ENCODE measurements around the gene TXNRD1.

The TXNRD1 gene

GRCh38 chr12:104345234-104346066 lies 129.9 kb downstream of the TXNRD1 start:
- no peak overlapping the region for H3K27ac ChIP-seq (ENCODE audit: low read depth, low read length)
- H3K9ac ChIP-seq (ENCODE audit: low read length in 5 of 5), result no peak overlapping the region
- H3K9me3 ChIP-seq (ENCODE audit: control insufficient read depth in 5 of 5, low read length in 5 of 5), result no peaks in the 10 kb centered on the region
- H3K4me1 ChIP-seq (ENCODE audit: control insufficient read depth in 5 of 5, insufficient read depth in 5 of 5, low read length in 5 of 5), result peaks cover 0 to 14% (median 0%) of the 10 kb centered on the region in 5 donors
- no peaks in the 10 kb centered on the region for H3K27me3 ChIP-seq (ENCODE audit: control insufficient read depth in 5 of 5, insufficient read depth in 4 of 5, low read length in 5 of 5)
- H3K36me3 ChIP-seq (ENCODE audit: control insufficient read depth in 5 of 5, insufficient read depth in 5 of 5, low read length in 5 of 5), result peaks cover 29 to 73% (median 58%) of the 10 kb centered on the region in 5 donors
- no peak overlapping the region for H3K4me3 ChIP-seq (ENCODE audit: low read depth in 1 of 5, low read length in 5 of 5)

DNA sequence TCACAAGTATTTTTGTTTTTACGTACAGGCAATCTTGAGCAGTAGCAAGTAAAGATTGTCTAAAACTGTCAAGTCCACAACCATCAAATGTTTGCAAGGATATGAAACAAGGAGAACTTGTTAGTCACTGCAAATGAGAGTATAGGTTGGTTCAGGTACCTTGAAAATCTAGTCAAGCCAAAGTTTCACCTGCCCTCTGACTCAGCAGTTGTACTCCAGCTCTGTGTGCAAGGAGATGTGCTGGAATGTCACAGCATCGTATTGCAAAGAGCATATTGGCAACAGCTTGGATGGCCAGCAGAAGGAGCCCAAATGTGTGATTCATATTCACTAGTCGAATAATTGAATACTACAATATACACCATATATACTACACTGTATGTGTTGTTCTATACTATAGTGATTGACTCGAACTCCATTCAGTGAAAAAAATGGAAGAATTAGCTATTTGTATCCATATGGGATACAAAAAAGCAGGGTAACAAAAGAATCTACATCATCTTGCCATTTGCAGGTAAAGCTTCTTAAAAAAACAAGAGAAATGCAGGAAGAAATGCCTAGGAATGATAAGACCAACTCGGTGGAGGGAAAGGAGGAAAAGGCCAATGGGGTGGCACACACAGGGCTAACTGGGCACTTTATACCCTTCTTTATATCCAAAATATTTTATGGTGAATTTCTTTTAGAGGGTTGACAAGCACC lies 131.9 kb downstream of the TXNRD1 start:
- peaks cover 0 to 18% (median 0%) of the 10 kb centered on the region in 5 donors for H3K4me1 ChIP-seq (ENCODE audit: control insufficient read depth in 5 of 5, insufficient read depth in 5 of 5, low read length in 5 of 5)
- peaks cover 30 to 72% (median 46%) of the 10 kb centered on the region in 5 donors for H3K36me3 ChIP-seq (ENCODE audit: control insufficient read depth in 5 of 5, insufficient read depth in 5 of 5, low read length in 5 of 5)
- H3K9me3 ChIP-seq (ENCODE audit: control insufficient read depth in 5 of 5, low read length in 5 of 5), result no peaks in the 10 kb centered on the region
- no peak overlapping the region for H3K27ac ChIP-seq (ENCODE audit: low read depth, low read length)
- no peak overlapping the region for H3K4me3 ChIP-seq (ENCODE audit: low read depth in 1 of 5, low read length in 5 of 5)
- H3K9ac ChIP-seq (ENCODE audit: low read length in 5 of 5), result no peak overlapping the region
- no peaks in the 10 kb centered on the region for H3K27me3 ChIP-seq (ENCODE audit: control insufficient read depth in 5 of 5, insufficient read depth in 4 of 5, low read length in 5 of 5)

GRCh38 chr12:104348283-104348993 lies 132.9 kb downstream of the TXNRD1 start:
- Histone ChIP-seq H3K27ac (ENCODE audit: low read depth, low read length) (no peak overlapping the region), H3K9ac (ENCODE audit: low read length in 5 of 5) (no peak overlapping the region), H3K9me3 (ENCODE audit: control insufficient read depth in 5 of 5, low read length in 5 of 5) (no peaks in the 10 kb centered on the region), H3K4me1 (ENCODE audit: control insufficient read depth in 5 of 5, insufficient read depth in 5 of 5, low read length in 5 of 5) (peaks cover 0 to 18% (median 0%) of the 10 kb centered on the region in 5 donors), H3K36me3 (ENCODE audit: control insufficient read depth in 5 of 5, insufficient read depth in 5 of 5, low read length in 5 of 5) (peaks cover 30 to 62% (median 37%) of the 10 kb centered on the region in 5 donors), H3K4me3 (ENCODE audit: low read depth in 1 of 5, low read length in 5 of 5) (no peak overlapping the region), H3K27me3 (ENCODE audit: control insufficient read depth in 5 of 5, insufficient read depth in 4 of 5, low read length in 5 of 5) (no peaks in the 10 kb centered on the region)

DNA sequence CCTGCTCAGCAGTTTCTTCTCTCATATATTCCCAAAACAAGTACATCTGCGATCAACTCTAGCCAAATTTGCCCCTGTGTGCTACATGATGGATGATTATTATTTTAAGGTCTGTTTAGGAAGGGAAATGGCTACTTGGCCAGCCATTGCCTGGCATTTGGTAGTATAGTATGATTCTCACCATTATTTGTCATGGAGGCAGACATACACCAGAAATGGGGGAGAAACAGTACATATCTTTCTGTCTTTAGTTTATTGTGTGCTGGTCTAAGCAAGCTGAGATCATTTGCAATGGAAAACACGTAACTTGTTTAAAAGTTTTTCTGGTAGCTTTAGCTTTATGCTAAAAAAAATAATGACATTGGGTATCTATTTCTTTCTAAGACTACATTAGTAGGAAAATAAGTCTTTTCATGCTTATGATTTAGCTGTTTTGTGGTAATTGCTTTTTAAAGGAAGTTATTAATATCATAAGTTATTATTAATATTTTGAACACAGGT lies 133.5 kb downstream of the TXNRD1 start:
- Histone ChIP-seq H3K9ac (ENCODE audit: low read length in 5 of 5) (no peak overlapping the region), H3K9me3 (ENCODE audit: control insufficient read depth in 5 of 5, low read length in 5 of 5) (no peaks in the 10 kb centered on the region), H3K4me1 (ENCODE audit: control insufficient read depth in 5 of 5, insufficient read depth in 5 of 5, low read length in 5 of 5) (peaks cover 0 to 18% (median 0%) of the 10 kb centered on the region in 5 donors), H3K36me3 (ENCODE audit: control insufficient read depth in 5 of 5, insufficient read depth in 5 of 5, low read length in 5 of 5) (peaks cover 30 to 62% (median 37%) of the 10 kb centered on the region in 5 donors), H3K27me3 (ENCODE audit: control insufficient read depth in 5 of 5, insufficient read depth in 4 of 5, low read length in 5 of 5) (no peaks in the 10 kb centered on the region), H3K27ac (ENCODE audit: low read depth, low read length) (no peak overlapping the region), H3K4me3 (ENCODE audit: low read depth in 1 of 5, low read length in 5 of 5) (no peak overlapping the region)

DNA sequence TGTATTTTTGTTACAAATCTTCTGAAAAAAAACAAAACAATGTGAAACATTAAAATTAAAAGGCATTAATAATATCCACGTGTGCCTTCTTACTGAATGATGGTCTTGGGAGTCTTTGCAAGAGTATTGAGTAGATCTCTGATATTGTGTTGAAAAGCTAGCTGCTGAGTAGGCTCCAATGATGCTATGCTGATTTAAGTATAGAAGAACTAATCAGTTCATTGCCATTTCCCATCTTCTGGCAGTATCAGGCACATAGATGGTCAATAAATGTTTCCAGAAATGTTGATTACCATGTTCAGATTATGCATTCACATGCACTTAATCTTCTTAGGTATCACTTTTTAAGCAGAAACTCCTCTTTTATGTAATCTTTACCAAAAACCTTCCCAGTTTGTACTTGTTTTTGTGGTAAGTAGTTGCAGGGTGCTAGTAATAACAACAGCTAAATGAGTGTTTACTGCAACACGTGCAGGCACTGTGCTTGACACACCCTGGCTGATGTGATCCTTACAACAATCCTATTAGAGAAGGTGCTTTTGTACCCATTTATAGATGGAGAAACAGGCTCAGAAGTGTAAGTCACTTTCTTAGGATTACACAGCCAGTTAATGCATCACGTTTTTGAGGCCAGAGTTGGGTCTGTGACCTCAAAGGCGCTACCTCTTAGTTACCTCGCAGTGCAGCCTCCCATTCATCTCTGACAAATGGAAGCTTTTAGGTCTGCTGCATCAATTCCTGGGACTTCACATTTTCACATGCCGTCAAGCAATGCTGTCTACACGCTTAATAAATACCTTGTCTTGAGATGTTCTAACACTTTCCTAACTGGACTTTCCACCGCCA lies 134.9 kb downstream of the TXNRD1 start:
- Histone ChIP-seq H3K4me3 (ENCODE audit: low read depth in 1 of 5, low read length in 5 of 5) (no peak overlapping the region), H3K4me1 (ENCODE audit: control insufficient read depth in 5 of 5, insufficient read depth in 5 of 5, low read length in 5 of 5) (peaks cover 0 to 7% (median 1%) of the 10 kb centered on the region in 5 donors), H3K27ac (ENCODE audit: low read depth, low read length) (no peak overlapping the region), H3K36me3 (ENCODE audit: control insufficient read depth in 5 of 5, insufficient read depth in 5 of 5, low read length in 5 of 5) (peaks cover 24 to 64% (median 37%) of the 10 kb centered on the region in 5 donors), H3K27me3 (ENCODE audit: control insufficient read depth in 5 of 5, insufficient read depth in 4 of 5, low read length in 5 of 5) (no peaks in the 10 kb centered on the region), H3K9me3 (ENCODE audit: control insufficient read depth in 5 of 5, low read length in 5 of 5) (no peaks in the 10 kb centered on the region), H3K9ac (ENCODE audit: low read length in 5 of 5) (no peak overlapping the region)

GRCh38 chr12:104351057-104351983 lies 135.7 kb downstream of the TXNRD1 start:
- Histone ChIP-seq H3K36me3 (ENCODE audit: control insufficient read depth in 5 of 5, insufficient read depth in 5 of 5, low read length in 5 of 5) (peaks cover 23 to 60% (median 35%) of the 10 kb centered on the region in 5 donors), H3K27ac (ENCODE audit: low read depth, low read length) (no peak overlapping the region), H3K4me1 (ENCODE audit: control insufficient read depth in 5 of 5, insufficient read depth in 5 of 5, low read length in 5 of 5) (peaks cover 0 to 5% (median 0%) of the 10 kb centered on the region in 5 donors), H3K27me3 (ENCODE audit: control insufficient read depth in 5 of 5, insufficient read depth in 4 of 5, low read length in 5 of 5) (no peaks in the 10 kb centered on the region), H3K9ac (ENCODE audit: low read length in 5 of 5) (no peak overlapping the region), H3K4me3 (ENCODE audit: low read depth in 1 of 5, low read length in 5 of 5) (no peak overlapping the region), H3K9me3 (ENCODE audit: control insufficient read depth in 5 of 5, low read length in 5 of 5) (no peaks in the 10 kb centered on the region)

GRCh38 chr12:104352106-104352713 lies 136.6 kb downstream of the TXNRD1 start:
- H3K9ac ChIP-seq (ENCODE audit: low read length in 5 of 5), result no peak overlapping the region
- peaks cover 20 to 58% (median 34%) of the 10 kb centered on the region in 5 donors for H3K36me3 ChIP-seq (ENCODE audit: control insufficient read depth in 5 of 5, insufficient read depth in 5 of 5, low read length in 5 of 5)

More at GRCh38 chr12:104352106-104352713, 136.6 kb downstream of the TXNRD1 start:
- H3K27me3 ChIP-seq (ENCODE audit: control insufficient read depth in 5 of 5, insufficient read depth in 4 of 5, low read length in 5 of 5), result no peaks in the 10 kb centered on the region
- H3K27ac ChIP-seq (ENCODE audit: low read depth, low read length), result no peak overlapping the region
- H3K4me1 ChIP-seq (ENCODE audit: control insufficient read depth in 5 of 5, insufficient read depth in 5 of 5, low read length in 5 of 5), result peaks cover 0 to 5% (median 0%) of the 10 kb centered on the region in 5 donors
- H3K9me3 ChIP-seq (ENCODE audit: control insufficient read depth in 5 of 5, low read length in 5 of 5), result no peaks in the 10 kb centered on the region
- H3K4me3 ChIP-seq (ENCODE audit: low read depth in 1 of 5, low read length in 5 of 5), result no peak overlapping the region

All from subcutaneous abdominal adipose tissue (tissue), 5 donors.